HG02610 (cell line): ENCODE data around the gene DZIP1L.
"Not testable (repeated sequence)": the region's sequence is repeated elsewhere in the genome, so short reads cannot be mapped to it uniquely, and the experiment has no call there.

Experiments used
- ATAC-seq: cut with Tn5 transposase; IDR thresholded peaks from one replicate; pipeline ENCODE4 v1.9.1; 2021; ENCODE audit warnings: mild to moderate bottlenecking, moderate library complexity; ENCODE audit not compliant: unreplicated experiment

The DZIP1L gene

DNA sequence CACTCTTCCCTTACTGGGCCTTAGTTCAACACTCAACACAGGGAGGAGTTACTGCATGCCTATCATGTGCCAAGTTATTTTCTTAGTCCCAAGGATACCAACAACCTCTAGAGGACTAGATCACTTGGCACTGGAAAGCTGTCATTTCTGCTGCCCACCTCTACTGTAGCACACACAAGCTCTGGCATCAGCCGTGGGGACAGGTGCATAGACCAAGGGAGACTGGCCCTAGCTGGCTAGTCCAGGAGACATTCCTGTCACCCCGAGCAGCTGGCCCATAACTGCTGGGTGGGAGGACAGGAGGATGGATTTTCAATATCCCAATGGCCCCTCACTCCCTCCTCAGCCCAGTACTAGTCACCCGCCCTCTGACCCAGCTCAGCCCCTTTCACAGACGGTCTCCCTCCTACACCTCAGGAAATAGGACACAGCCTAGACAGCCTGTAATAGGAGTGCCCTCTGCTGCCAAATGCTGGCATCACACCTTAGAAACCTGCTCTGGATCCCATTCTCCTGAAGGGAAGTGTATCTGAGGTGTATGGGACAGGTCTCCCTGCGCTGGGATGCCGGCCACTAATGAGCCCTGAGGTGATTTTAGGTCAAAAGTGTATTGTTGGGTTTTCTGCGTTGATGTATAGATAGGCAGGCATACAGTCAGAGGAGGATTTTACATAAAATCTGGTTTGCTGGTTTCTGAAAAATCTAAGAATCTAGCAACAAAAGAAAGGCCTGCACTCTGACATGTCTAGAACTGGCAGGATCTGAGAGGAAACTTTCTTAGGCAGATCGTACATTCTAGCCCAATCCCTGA is 3.4 kb upstream of the DZIP1L start:
- peak; percentile 75 for ATAC-seq

DNA sequence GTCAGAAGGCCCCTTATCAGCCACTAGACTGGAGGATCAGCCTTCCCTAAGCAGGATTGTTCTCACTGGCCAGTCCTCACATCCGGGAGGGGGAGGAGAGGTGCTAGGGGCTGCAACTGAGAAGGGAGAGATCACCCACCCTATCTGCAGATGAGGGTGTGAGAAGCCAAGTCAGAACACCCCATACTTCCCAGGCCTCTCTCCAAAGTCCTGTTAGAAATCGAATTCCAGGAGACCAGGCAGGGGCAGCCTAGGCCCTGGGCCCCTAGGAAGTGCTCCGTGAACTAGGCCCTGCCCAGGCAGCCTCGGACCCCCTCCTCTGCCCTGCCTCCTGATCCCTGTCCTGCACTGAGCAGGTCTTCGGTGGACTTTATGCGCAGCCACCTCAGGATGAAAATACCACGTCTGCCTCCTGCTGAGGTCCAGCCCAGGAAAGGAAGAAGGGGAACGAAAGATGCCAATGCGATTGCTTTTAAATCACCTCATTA is 933 bp downstream of the DZIP1L start:
- ATAC-seq = no peak

DNA sequence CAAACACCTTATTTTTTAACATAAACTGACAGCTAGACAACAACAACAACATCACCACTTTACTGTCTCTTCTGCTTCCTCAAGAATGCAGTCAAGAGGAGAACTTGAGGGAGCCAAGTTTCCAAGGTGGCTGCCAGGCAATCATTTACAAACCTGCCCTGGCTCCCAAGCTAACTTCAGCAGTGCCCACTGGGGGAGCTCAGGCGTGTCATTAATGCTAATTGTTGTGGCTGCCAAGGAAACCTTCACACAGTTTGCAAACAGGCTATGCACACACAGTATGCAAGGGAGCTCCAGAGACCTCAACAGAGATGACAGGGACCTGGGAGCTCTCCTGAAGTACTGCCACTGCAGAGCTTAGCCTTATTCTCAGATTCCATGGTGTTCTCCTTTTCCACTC is 2.1 kb downstream of the DZIP1L start:
- ATAC-seq = no peak

DNA sequence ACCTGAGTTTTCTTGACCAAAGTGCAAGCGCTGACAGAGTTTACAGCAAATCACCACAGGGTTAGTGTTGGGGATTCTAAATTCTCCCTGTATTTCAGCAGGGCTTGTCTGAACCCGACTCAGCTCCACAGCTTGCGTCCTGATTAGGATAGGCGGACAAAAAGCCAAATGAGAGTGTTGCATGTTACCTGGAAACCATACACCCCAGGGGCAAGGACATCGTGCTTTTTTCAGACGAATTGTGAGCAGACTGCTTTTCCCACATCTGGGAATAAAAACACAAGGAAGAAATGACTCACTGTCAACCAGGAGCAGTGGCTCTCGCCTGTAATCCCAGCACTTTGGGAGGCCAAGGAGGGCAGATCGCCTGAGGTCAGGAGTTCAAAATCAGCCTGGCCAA is 3.0 kb downstream of the DZIP1L start:
- no peak for ATAC-seq

DNA sequence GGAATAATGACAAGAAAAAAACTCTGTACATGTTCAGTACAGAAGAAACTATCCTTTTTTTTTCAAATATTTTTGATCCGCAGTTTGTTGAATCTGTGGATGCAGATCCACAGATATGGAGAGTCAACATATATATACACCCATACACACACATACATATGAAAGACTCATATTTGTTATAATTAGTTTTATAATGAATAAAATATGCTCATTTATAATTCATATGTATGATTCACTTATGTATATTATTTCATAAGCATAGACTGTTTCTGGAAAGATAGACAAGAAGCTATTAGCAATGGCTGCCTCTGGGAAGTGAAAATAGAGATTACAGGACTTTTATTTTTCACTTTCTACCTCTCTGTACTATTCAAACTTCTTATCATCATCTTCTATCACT is 9.8 kb downstream of the DZIP1L start:
- ATAC-seq = no peak

DNA sequence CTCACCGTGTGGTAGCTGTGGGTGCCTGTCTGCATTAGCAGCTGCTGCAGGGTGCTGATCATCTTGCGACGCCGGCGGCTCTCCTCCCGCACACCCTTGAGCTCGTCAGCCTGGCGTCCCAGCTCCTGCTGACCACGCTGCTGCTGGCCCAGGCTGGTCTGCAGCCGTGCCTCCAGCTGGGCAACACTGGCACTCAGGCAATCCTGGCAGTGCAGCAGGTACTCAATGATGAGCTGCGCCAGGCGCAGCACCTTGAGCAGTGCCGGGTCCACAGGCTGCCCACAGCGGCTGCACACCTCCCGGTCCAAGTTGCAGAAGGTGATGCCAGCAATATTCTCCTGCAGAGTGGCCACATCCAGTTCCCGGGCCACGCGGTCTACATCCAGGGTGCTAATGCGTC is 11.9 kb downstream of the DZIP1L start:
- ATAC-seq = no peak

- ATAC-seq = not testable (repeated sequence)
These were observed 14.0 kb downstream of the DZIP1L start for GRCh38 chr3:138101351-138101940.

- ATAC-seq = no peak
These were observed 16.0 kb downstream of the DZIP1L start for GRCh38 chr3:138099417-138099816.

GRCh38 chr3:138097192-138098172 is 17.9 kb downstream of the DZIP1L start:
- ATAC-seq = no peak

DNA sequence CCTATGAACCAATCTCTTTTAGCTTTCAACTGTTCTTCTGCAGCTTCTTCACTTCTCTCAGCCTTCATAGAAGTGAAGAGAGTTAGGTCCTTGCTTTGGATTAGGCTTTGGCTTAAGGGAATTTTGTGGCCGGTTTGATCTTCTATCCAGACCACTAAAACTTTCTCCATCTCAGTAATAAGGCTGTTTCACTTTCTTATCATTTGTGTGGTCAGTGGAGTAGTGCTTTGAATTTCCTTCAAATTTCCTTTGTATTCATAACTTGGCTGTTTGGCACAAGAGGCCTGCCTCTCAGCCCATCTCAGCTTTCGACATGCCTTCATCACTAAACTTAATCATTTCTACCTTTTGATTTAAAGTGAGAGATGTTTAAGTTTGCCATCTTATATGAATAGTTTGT is 21.7 kb downstream of the DZIP1L start:
- no peak for ATAC-seq

- ATAC-seq = no peak
These were observed 23.4 kb downstream of the DZIP1L start for GRCh38 chr3:138092023-138092422.

- no peak for ATAC-seq
These were observed 26.3 kb downstream of the DZIP1L start for GRCh38 chr3:138089091-138089490.

GRCh38 chr3:138085745-138086144 is 29.7 kb downstream of the DZIP1L start:
- ATAC-seq = not testable (repeated sequence)

DNA sequence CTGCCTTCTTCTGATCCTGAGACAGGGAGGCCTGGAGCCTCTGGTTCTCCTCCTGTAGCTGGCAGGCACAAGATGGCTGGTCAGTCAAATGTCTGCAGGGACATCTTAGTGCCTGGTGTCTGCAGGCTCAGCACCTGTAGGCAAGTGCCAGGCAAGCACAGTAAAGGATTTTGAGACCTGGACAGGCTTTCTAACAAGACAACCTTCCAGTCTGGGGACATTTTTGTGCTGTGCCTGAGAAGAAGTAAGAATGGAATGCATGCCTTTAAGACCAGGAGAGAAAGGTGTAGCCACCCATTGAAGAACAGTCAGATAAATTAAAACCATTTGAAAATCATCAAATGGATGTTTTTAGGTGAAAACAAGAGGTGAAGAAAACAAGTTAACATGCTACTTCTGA is 31.2 kb downstream of the DZIP1L start:
- no peak for ATAC-seq

DNA sequence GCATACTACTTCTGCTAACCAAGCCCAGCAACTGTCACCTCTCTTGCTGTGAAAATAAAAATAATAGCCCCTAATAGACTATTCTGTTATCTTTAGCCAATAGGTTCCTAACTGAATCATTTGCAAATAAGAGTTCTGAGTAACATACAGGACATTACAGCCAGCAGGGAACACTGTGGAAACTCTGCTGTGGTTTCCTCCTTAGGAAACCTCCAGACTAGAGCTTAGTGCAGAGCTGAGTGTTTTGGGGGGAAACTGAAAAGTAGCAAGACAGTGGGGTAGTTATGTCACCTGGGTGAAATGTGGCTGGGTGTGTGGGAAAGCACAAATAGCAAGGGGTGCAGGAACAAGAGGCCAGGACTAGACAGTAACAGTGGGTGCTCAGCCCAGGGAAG is 32.4 kb downstream of the DZIP1L start:
- ATAC-seq = peak; percentile 28

GRCh38 chr3:138082085-138082991 is 33.1 kb downstream of the DZIP1L start:
- peak; percentile 55 for ATAC-seq

DNA sequence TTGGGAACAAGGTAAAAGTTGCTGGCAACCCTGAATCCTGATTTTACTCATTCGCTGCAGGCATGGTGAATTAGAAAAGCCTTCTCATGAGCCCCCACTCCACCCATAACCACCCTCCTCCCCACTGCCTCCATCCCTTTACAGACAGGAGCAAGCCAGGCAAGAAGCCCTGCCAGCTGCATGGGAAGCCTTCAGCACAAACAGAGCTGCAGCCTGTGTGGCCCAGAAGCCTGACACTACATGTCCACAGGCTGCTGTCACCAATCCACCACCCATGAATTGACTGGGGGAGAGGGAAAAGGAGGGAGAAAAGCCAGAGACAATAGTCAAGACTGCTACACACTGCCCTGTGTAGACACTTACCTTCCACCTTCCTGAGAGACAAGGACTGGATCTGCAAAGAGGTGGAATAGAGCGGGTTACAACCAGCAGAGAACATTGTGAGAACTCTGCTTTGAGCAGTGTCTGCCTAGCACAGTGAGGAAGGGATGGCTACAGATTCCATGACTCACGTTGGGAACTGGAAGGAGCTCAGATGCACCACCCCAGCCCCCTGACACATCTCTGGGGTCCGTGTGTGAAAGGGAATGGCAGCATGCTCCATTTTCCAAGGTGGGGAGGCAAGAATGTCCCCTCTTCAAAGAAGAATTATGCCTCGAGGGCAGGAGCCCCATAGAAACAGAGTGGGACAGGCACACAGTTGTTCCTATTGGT is 33.9 kb downstream of the DZIP1L start:
- ATAC-seq = no peak

GRCh38 chr3:138079901-138080300 is 35.5 kb downstream of the DZIP1L start:
- no peak for ATAC-seq

- no peak for ATAC-seq
These were observed 36.5 kb downstream of the DZIP1L start for GRCh38 chr3:138078901-138079344.

DNA sequence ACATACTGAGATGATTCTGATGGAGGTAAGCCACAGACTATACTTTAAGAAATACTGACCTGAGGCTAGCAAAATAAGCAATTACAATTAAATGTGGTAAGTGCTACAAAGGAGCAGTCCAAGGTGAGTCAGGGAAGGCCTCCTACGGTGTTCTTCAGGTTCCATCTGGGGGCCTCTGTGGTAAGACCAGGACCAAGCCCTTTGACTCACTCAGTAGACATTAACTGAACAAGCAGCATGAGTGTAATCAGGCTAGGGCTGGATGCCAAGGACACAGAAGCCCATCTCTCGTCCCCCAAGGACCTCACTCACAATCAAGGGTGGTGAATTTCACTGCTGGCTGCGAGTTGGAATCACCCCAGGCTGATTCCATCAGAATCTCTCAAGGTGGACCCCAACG is 37.3 kb downstream of the DZIP1L start:
- ATAC-seq = no peak
